Breast epithelium (tissue), 4 donors: ENCODE data around the gene NOM1. TPM values are rescaled to one million over a fixed set of nuclear protein-coding genes. Genes with fewer than 3 reads are reported as not detected.

ENCODE experiments used
- DNase-seq, 2 donors: peaks; one replicate each; pipeline ENCODE4 v3.0.0-alpha.2; 2019; ENCODE audit warnings: low spot score in 2 of 2
- H3K27ac ChIP-seq, 2 donors: fragments of 200-600 bp; sonication (generic) in 1 of 2; one replicate each; pipeline ENCODE4 v1.5.1; 2016 to 2019; ENCODE audit warnings: mild to moderate bottlenecking in 1 of 2
- H3K27me3 ChIP-seq, 2 donors: fragments of 200-600 bp; sonication (generic) in 1 of 2; one replicate each; pipeline versions ENCODE4 v1.5.1 to v1.6.0; 2017 to 2019; ENCODE audit warnings: control low read depth in 1 of 2, mild to moderate bottlenecking in 1 of 2
- H3K36me3 ChIP-seq: fragments of 200-600 bp; one replicate; pipeline ENCODE4 v1.5.1; 2019
- H3K4me1 ChIP-seq, 2 donors: fragments of 200-600 bp; sonication (generic); one replicate each; pipeline ENCODE4 v1.5.1; 2016 to 2019; ENCODE audit warnings: control low read depth in 1 of 2
- H3K4me3 ChIP-seq, 3 donors: fragments of 200-600 bp; sonication (generic); 1 replicate in 2 of 3; 2 replicates in 1 of 3; pipeline ENCODE4 v1.5.1; 2016 to 2019; ENCODE audit warnings: mild to moderate bottlenecking in 3 of 3, moderate library complexity in 2 of 3
- H3K9me3 ChIP-seq, 2 donors: fragments of 200-600 bp; sonication (generic) in 1 of 2; one replicate each; pipeline ENCODE4 v1.5.1; 2016 to 2019; ENCODE audit warnings: control low read depth in 1 of 2
- POLR2A ChIP-seq: fragments of 450-650 bp; IDR thresholded peaks from one replicate; pipeline ENCODE4 v1.6.1; 2016; ENCODE audit warnings: antibody characterized with exemption, mild to moderate bottlenecking, moderate library complexity
- POLR2AphosphoS5 ChIP-seq, 3 donors: sonication (generic); formaldehyde crosslinking; IDR thresholded peaks; one replicate each; pipeline ENCODE4 v1.6.1; 2017; ENCODE audit warnings: antibody characterized with exemption in 3 of 3
- intact Hi-C: fragments of 100-400 bp; cut with DNase I; formaldehyde crosslinking; loops from one replicate; pipeline ENCODE4 v1.15.1; 2023; ENCODE audit warnings: low total_unique reads
- total RNA-seq, 3 donors: library from RNA; depleted of rRNA; stranded (reverse); fragments of >200 nt; gene quantifications; one replicate each; pipeline ENCODE4 v1.1.0, GENCODE V29; 2016
- TF ChIP-seq, protein P1 (sequence below), 3 donors: fragments of 450-650 bp; IDR thresholded peaks; one replicate each; pipeline ENCODE4 v1.5.1; 2016 to 2017; ENCODE audit warnings: antibody characterized with exemption in 3 of 3, mild to moderate bottlenecking in 3 of 3, moderate library complexity in 3 of 3

NOM1 gene
- total RNA-seq, 3 donors from 2014 or later: 17.1 to 31.5 (median 25.2) TPM

DNA sequence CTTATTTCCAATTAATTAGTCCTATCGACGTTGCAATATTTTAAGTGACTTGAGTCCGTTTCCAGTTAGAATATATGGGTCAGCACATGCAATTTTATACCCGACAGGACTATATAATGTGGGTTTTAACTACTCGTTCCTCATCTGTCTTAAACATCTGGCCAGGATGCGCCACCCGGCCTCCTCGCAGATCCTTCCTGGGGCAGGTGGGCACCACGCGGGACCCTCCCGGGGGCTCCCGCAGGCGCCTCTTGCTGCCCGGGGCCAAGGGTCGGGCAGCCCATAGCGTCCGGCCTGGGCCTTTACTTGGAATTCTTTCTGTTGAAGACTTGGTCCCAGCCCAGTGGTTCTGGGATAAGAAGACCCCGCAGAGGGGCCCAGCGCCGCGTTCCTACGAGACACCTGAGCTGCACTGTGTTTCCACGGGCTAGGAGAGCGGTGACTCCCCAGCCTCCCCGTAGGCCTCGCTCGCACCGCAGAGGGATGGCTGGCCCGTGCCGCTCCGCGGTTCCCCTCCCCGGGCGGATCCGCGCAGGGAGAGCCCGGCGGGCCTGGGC lies 71.1 kb downstream of the NOM1 start:
- Histone ChIP-seq H3K4me1 (peaks cover 8 to 21% of the 10 kb centered on the region in 2 donors), H3K9me3 (no peaks in the 10 kb centered on the region), H3K4me3 (peak overlapping the region in 2 of 3 donors; percentile 20 to 58), H3K27me3 (peaks cover 16 to 98% of the 10 kb centered on the region in 2 donors), H3K27ac (no peak overlapping the region), H3K36me3 (no peaks in the 10 kb centered on the region)
- DNase-seq: peak in 1 of 2 donors; percentile 39
- intact Hi-C loops: no loop called here
- TF ChIP-seq POLR2AphosphoS5 (IDR thresholded peaks at IDR 0.05) (no peak), POLR2A (no peak)
- TF ChIP-seq, protein P1, sequence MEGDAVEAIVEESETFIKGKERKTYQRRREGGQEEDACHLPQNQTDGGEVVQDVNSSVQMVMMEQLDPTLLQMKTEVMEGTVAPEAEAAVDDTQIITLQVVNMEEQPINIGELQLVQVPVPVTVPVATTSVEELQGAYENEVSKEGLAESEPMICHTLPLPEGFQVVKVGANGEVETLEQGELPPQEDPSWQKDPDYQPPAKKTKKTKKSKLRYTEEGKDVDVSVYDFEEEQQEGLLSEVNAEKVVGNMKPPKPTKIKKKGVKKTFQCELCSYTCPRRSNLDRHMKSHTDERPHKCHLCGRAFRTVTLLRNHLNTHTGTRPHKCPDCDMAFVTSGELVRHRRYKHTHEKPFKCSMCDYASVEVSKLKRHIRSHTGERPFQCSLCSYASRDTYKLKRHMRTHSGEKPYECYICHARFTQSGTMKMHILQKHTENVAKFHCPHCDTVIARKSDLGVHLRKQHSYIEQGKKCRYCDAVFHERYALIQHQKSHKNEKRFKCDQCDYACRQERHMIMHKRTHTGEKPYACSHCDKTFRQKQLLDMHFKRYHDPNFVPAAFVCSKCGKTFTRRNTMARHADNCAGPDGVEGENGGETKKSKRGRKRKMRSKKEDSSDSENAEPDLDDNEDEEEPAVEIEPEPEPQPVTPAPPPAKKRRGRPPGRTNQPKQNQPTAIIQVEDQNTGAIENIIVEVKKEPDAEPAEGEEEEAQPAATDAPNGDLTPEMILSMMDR (IDR thresholded peaks at IDR 0.05): no peak

DNA sequence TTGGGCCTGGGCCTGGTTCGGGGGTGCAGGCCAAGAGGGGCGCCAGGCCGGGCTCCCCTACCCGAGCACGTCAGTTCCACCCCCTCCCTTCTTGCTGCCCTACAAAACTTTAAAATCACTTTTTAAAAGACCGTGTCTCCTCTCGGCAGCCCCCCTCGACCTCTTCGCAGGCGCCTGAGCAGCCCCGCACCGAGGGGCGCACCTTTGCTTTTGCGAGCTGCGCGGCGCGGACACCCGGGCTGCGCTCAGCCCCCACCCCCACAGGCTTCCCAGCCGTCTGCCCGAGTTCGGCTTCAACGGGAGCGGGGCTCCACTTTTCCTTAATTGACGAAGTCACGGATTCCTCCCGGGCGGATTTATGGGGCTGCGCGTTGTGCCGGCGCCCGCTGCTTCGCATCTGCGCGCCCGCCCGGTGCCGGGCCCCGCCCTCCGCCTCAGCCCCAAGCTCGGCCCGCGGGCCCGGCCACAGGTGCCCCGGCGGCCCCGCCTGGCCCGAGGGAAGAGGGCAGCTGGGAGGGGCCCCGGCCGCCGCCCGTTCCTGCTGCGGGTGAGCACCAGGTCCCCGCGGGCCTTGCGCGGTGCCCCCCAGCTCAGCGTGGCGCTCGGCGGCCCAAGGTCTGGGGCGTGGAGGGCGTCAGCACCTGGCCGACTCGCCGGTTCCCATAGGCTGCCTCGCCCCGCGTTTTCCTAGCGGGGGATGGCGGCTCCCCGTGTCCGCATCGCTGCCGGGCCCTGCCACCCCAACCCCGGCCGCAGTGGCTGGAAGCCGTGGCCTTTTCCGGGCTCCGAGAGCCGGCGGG lies 71.8 kb downstream of the NOM1 start:
- Histone ChIP-seq H3K36me3 (no peaks in the 10 kb centered on the region), H3K27me3 (peaks cover 16 to 91% of the 10 kb centered on the region in 2 donors), H3K4me3 (peak overlapping the region in 2 of 3 donors; percentile 20 to 58), H3K4me1 (peaks cover 8 to 21% of the 10 kb centered on the region in 2 donors), H3K27ac (no peak overlapping the region), H3K9me3 (no peaks in the 10 kb centered on the region)
- DNase-seq: peak in 1 of 2 donors; percentile 30
- TF ChIP-seq POLR2AphosphoS5 (IDR thresholded peaks at IDR 0.05) (no peak), POLR2A (no peak)
- TF ChIP-seq, protein P1 (IDR thresholded peaks at IDR 0.05): no peak
- intact Hi-C loops: no loop called here

DNA sequence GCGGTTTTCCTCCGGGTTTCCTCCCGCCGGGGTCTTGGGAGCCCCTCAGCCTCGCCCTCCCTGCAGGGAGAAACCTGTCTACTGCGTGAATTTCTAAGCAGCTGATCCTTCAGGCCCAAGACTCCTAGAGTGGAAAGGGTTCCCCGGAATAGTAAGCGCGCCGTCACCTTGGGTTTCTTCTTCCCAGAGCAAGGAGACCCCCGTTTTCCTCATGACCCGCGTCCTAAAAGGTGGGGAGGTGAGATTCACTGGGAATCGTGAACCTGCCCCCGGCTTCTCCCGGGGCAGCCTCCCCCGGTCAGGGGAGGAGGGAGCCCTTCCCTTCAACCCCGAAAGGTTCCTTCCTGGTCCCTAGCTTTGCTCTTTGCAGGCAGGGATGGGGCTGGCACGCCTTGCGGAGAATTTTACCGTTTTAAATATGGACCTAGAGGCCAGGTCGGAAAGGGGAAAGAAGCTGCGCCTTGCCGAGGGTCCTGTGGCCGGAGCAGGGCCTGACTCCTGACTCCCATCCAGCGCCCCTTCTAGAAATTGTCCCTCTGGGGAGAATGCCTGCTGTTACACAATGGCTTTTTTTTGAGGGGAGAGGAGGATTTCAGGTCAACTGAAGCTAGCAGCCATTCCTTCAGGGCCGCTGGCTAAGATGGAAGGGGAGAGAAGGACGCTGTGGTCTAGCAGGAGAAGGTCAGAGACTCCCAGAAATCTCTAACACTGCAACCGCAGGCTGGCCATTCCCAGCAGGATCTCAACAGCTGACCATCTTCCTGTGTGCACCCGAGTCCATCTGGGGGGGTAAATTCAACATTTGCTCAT lies 72.6 kb downstream of the NOM1 start:
- Histone ChIP-seq H3K4me1 (peaks cover 8 to 21% of the 10 kb centered on the region in 2 donors), H3K36me3 (no peaks in the 10 kb centered on the region)
- DNase-seq: peak in 1 of 2 donors; percentile 39

More for the DNA sequence above, 72.6 kb downstream of the NOM1 start:
- Histone ChIP-seq H3K4me3 (peak overlapping the region in 1 of 3 donors; percentile 58), H3K9me3 (no peaks in the 10 kb centered on the region), H3K27me3 (peaks cover 16 to 83% of the 10 kb centered on the region in 2 donors), H3K27ac (no peak overlapping the region)
- TF ChIP-seq POLR2A: no peak
- TF ChIP-seq, protein P1 (IDR thresholded peaks at IDR 0.05): no peak
- TF ChIP-seq POLR2AphosphoS5 (IDR thresholded peaks at IDR 0.05): no peak
- intact Hi-C loops: no loop called here

Other genes starting within 250 kb of the NOM1 start
- 10 to 100 TPM; 69.0 to 90.6 (median 88.8) TPM for gene LMBR1, start 56.5 kb upstream of the NOM1 start, total RNA-seq
- under 1 TPM in 2 of 3 donors, not detected in 1; 0.15 to 0.33 TPM for gene MNX1, start 61.0 kb downstream of the NOM1 start, total RNA-seq
- gene UBE3C, start 189.2 kb downstream of the NOM1 start, total RNA-seq: 10 to 100 TPM; 63.0 to 96.4 (median 87.4) TPM